CD4-positive, CD25-positive, alpha-beta regulatory T cell (primary cell): ENCODE data around the gene NAP1L1. TPM values are rescaled to one million over a fixed set of nuclear protein-coding genes. Genes with fewer than 3 reads are reported as not detected.

Experiments used
- ATAC-seq, 2 donors: fragments of 150-1000 bp; cut with Tn5 transposase; one replicate each; pipeline ENCODE4 v1.10.0; 2021; ENCODE audit warnings: low read depth in 2 of 2, moderate number of reproducible peaks in 2 of 2, moderate library complexity in 1 of 2
- DNase-seq, 3 donors: peaks; one replicate each; pipeline versions ENCODE4 v3.0.0 to v3.0.0-alpha.2; 2012 to 2022; ENCODE audit warnings: mixed read lengths in 1 of 3
- H3K27ac ChIP-seq: one replicate; pipeline ENCODE4 v1.7.0; 2013; ENCODE audit warnings: mild to moderate bottlenecking, low read length; ENCODE audit not compliant: insufficient read depth, poor library complexity, severe bottlenecking
- H3K27me3 ChIP-seq: one replicate; pipeline ENCODE4 v1.7.0; 2013; ENCODE audit warnings: low read length; ENCODE audit not compliant: control insufficient read depth, insufficient read depth
- H3K36me3 ChIP-seq: one replicate; pipeline ENCODE4 v1.7.0; 2013; ENCODE audit warnings: mild to moderate bottlenecking, low read length, moderate library complexity; ENCODE audit not compliant: control insufficient read depth, insufficient read depth
- H3K4me1 ChIP-seq: 2 replicates; pipeline ENCODE4 v1.7.0; 2013; ENCODE audit warnings: mild to moderate bottlenecking, low read length; ENCODE audit not compliant: insufficient read depth, control insufficient read depth, poor library complexity, severe bottlenecking
- H3K4me3 ChIP-seq: one replicate; pipeline ENCODE4 v1.7.0; 2013; ENCODE audit warnings: low read depth, mild to moderate bottlenecking, low read length, moderate library complexity
- H3K9me3 ChIP-seq, 2 experiments: 1 replicate in 1 of 2; 2 replicates in 1 of 2; pipeline ENCODE4 v1.7.0; 2013; ENCODE audit warnings: low read length in 2 of 2, mild to moderate bottlenecking in 1 of 2, moderate library complexity in 1 of 2; ENCODE audit not compliant: control insufficient read depth in 2 of 2
- H3K27ac Mint-ChIP-seq, 3 donors: one replicate each; pipeline ENCODE4 v1.8.0; 2020 to 2022; ENCODE audit warnings: mild to moderate bottlenecking in 3 of 3, mixed read lengths in 3 of 3, moderate library complexity in 2 of 3
- H3K27me3 Mint-ChIP-seq: one replicate; pipeline ENCODE4 v1.8.0; 2022; ENCODE audit warnings: mild to moderate bottlenecking, mixed read lengths
- H3K36me3 Mint-ChIP-seq: one replicate; pipeline ENCODE4 v1.8.0; 2020; ENCODE audit warnings: mixed read lengths
- H3K4me1 Mint-ChIP-seq, 4 donors: one replicate each; pipeline ENCODE4 v1.8.0; 2020 to 2022; ENCODE audit warnings: mixed read lengths in 4 of 4, mild to moderate bottlenecking in 1 of 4
- H3K4me3 Mint-ChIP-seq, 4 donors: one replicate each; pipeline ENCODE4 v1.8.0; 2020 to 2022; ENCODE audit warnings: mild to moderate bottlenecking in 4 of 4, mixed read lengths in 4 of 4, moderate library complexity in 3 of 4
- H3K9me3 Mint-ChIP-seq, 7 donors: one replicate each; pipeline ENCODE4 v1.8.0; 2020 to 2022; ENCODE audit warnings: mixed read lengths in 7 of 7, mild to moderate bottlenecking in 3 of 7, moderate library complexity in 2 of 7
- polyA plus RNA-seq, 4 donors: library from polyadenylated mRNA; unstranded; fragments of 300-500 nt; fragmentation: Illumina TruSeq; gene quantifications; one replicate each; pipeline ENCODE4 v1.2.3, GENCODE V29; 2021
- total RNA-seq: library from RNA; stranded (reverse); gene quantifications from one replicate; pipeline ENCODE4 v1.2.3, GENCODE V29; 2022

The NAP1L1 gene
- total and polyA plus RNA-seq, 5 donors from 2014 or later = 173 to 592 (median 215) TPM

DNA sequence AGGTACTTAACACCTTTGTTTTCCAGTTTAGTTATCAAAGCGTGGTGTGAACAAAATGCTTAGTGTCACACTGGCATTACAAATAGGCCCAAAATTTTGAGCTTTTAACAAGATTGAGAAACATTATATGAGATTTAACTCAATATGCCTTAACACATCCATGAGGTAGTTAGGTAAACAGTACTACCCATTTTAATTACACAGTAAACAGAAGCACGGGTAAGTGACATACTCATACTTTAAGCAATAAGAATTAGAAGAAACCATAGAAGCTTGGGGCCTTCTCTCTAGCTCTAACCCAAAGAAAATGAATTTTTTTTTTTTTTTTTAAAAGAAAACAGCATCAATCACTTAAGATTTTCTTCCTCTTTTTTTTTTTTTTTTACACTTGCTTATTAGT, 37.4 kb downstream of the NAP1L1 start:
- Mint-ChIP-seq H3K9me3 (peaks cover 0 to 2% (median 0%) of the 10 kb centered on the region in 7 donors), H3K27me3 (no peaks in the 10 kb centered on the region), H3K27ac (no peak overlapping the region), H3K4me1 (peaks cover 0 to 5% (median under 1%) of the 10 kb centered on the region in 4 donors), H3K36me3 (peaks cover 20% of the 10 kb centered on the region), H3K4me3 (no peak overlapping the region)
- DNase-seq (no peak), ATAC-seq (no peak)
- no peaks in the 10 kb centered on the region for H3K27me3 ChIP-seq
- H3K27ac ChIP-seq = no peak overlapping the region
- no peaks in the 10 kb centered on the region for H3K4me1 ChIP-seq
- H3K36me3 ChIP-seq = peaks cover 45% of the 10 kb centered on the region
- H3K9me3 ChIP-seq = no peaks in the 10 kb centered on the region
- H3K4me3 ChIP-seq = no peak overlapping the region

GRCh38 chr12:76043377-76043776, 41.1 kb downstream of the NAP1L1 start:
- no peaks in the 10 kb centered on the region for H3K27me3 ChIP-seq
- H3K27ac Mint-ChIP-seq = peak overlapping the region in 1 of 3 donors; percentile 21
- H3K9me3 Mint-ChIP-seq = peaks cover 0 to 2% (median 0%) of the 10 kb centered on the region in 7 donors
- H3K36me3 Mint-ChIP-seq = peaks cover 3% of the 10 kb centered on the region
- no peaks in the 10 kb centered on the region for H3K27me3 Mint-ChIP-seq
- no peaks in the 10 kb centered on the region for H3K4me1 ChIP-seq
- no peak overlapping the region for H3K4me3 Mint-ChIP-seq
- no peaks in the 10 kb centered on the region for H3K9me3 ChIP-seq
- no peak overlapping the region for H3K4me3 ChIP-seq
- H3K36me3 ChIP-seq = peaks cover 10% of the 10 kb centered on the region
- no peak for DNase-seq
- H3K4me1 Mint-ChIP-seq = no peaks in the 10 kb centered on the region
- no peak overlapping the region for H3K27ac ChIP-seq
- no peak for ATAC-seq

DNA sequence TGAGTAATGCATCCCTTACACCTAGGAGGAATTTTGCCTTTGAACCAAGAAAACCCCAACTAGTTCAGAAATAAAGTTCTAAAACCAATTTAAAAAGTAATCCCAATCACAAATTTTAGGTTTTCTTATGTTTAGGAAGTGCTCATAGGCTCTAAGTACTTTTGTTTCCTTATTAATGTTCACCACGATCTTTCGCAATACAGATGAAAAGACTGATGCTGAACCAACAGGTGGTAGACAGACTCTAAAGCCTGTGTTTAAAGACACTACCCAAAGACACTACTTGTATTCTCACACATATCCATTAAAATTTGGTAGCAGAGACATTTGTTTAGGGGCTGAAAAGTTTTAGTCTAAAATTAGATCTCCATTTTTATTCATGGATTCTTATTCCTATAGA, 42.3 kb downstream of the NAP1L1 start:
- Mint-ChIP-seq H3K4me1 (peaks cover 0 to 6% (median 4%) of the 10 kb centered on the region in 4 donors), H3K27ac (no peak overlapping the region), H3K4me3 (no peak overlapping the region), H3K27me3 (no peaks in the 10 kb centered on the region), H3K9me3 (peaks cover 0 to 2% (median 0%) of the 10 kb centered on the region in 7 donors), H3K36me3 (peaks cover 3% of the 10 kb centered on the region)
- no peak overlapping the region for H3K4me3 ChIP-seq
- H3K4me1 ChIP-seq = peaks cover 3% of the 10 kb centered on the region
- DNase-seq = no peak
- no peak overlapping the region for H3K27ac ChIP-seq
- H3K27me3 ChIP-seq = no peaks in the 10 kb centered on the region
- H3K9me3 ChIP-seq = no peaks in the 10 kb centered on the region
- no peak for ATAC-seq
- peaks cover 3% of the 10 kb centered on the region for H3K36me3 ChIP-seq

DNA sequence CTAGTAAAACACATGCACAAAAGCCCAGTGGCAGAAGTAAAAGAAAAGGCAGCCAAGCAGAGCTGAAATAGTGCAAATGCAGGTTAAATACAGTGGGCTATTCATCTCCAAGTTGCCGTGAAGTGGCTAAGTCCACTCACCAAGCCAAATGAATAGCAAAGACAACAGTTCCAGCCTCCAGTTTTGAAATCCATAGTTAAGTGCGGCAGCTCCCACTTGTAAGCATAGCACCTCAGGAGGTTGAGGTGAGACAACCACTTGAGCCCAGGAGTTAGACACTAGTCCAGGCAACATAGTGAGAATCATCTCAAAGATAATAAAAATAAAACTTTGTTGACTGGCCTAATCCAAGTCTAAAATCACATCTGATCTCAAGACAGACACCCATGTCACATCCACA, 43.1 kb downstream of the NAP1L1 start:
- Histone ChIP-seq H3K4me3 (no peak overlapping the region), H3K27me3 (no peaks in the 10 kb centered on the region), H3K36me3 (no peaks in the 10 kb centered on the region), H3K4me1 (peaks cover 6% of the 10 kb centered on the region), H3K9me3 (no peaks in the 10 kb centered on the region), H3K27ac (no peak overlapping the region)
- Mint-ChIP-seq H3K9me3 (peaks cover 0 to 2% (median 0%) of the 10 kb centered on the region in 7 donors), H3K27ac (no peak overlapping the region), H3K4me3 (no peak overlapping the region), H3K36me3 (peaks cover 3% of the 10 kb centered on the region), H3K27me3 (no peaks in the 10 kb centered on the region), H3K4me1 (peaks cover 0 to 7% (median 6%) of the 10 kb centered on the region in 4 donors)
- DNase-seq (no peak), ATAC-seq (no peak)

DNA sequence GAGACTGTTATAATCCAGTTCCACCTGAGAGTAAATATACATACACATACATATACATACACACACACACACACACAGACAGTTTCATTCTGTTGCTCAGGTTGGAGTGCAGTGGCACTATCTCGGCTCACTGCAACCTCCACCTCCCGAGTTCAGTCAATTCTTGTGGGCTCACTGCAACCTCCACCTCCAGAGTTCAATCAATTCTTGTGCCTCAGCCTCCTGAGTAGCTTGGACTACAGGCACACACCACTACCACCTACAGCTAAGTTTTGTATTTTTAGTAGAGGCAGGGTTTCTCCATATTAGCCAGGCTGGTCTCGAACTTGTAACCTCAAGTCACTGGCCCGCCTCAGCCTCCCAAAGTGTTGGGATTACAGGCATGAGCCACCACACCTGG, 44.0 kb downstream of the NAP1L1 start:
- peak overlapping the region in 2 of 3 donors; percentile 6 to 34 for H3K27ac Mint-ChIP-seq
- DNase-seq = no peak
- H3K27me3 Mint-ChIP-seq = no peaks in the 10 kb centered on the region
- peaks cover 6% of the 10 kb centered on the region for H3K4me1 ChIP-seq
- peaks cover 0 to 2% (median 0%) of the 10 kb centered on the region in 7 donors for H3K9me3 Mint-ChIP-seq
- H3K4me3 ChIP-seq = no peak overlapping the region
- no peak overlapping the region for H3K4me3 Mint-ChIP-seq
- H3K27ac ChIP-seq = no peak overlapping the region
- no peaks in the 10 kb centered on the region for H3K27me3 ChIP-seq
- H3K36me3 ChIP-seq = no peaks in the 10 kb centered on the region
- peaks cover 0 to 12% (median 6%) of the 10 kb centered on the region in 4 donors for H3K4me1 Mint-ChIP-seq
- ATAC-seq = no peak
- no peaks in the 10 kb centered on the region for H3K9me3 ChIP-seq
- H3K36me3 Mint-ChIP-seq = peaks cover 3% of the 10 kb centered on the region

GRCh38 chr12:76038176-76038575, 46.3 kb downstream of the NAP1L1 start:
- Mint-ChIP-seq H3K9me3 (no peaks in the 10 kb centered on the region), H3K36me3 (no peaks in the 10 kb centered on the region), H3K4me1 (peaks cover 4 to 14% (median 7%) of the 10 kb centered on the region in 4 donors), H3K4me3 (no peak overlapping the region), H3K27me3 (no peaks in the 10 kb centered on the region), H3K27ac (peak overlapping the region in 1 of 3 donors; percentile 60)
- ATAC-seq = no peak
- H3K36me3 ChIP-seq = no peaks in the 10 kb centered on the region
- no peaks in the 10 kb centered on the region for H3K27me3 ChIP-seq
- peaks cover 6% of the 10 kb centered on the region for H3K4me1 ChIP-seq
- no peak overlapping the region for H3K27ac ChIP-seq
- no peaks in the 10 kb centered on the region for H3K9me3 ChIP-seq
- no peak for DNase-seq
- H3K4me3 ChIP-seq = no peak overlapping the region

- peaks cover 9% of the 10 kb centered on the region for H3K4me1 ChIP-seq
- Mint-ChIP-seq H3K9me3 (no peaks in the 10 kb centered on the region), H3K36me3 (no peaks in the 10 kb centered on the region), H3K27ac (peak overlapping the region in 1 of 3 donors; percentile 33), H3K27me3 (no peaks in the 10 kb centered on the region), H3K4me3 (no peak overlapping the region), H3K4me1 (peaks cover 6 to 19% (median 12%) of the 10 kb centered on the region in 4 donors)
- no peak overlapping the region for H3K4me3 ChIP-seq
- ATAC-seq (peak; percentile 82 to 84), DNase-seq (peak in 2 of 3 donors; percentile 64 to 82)
- H3K9me3 ChIP-seq = no peaks in the 10 kb centered on the region
- no peaks in the 10 kb centered on the region for H3K27me3 ChIP-seq
- no peaks in the 10 kb centered on the region for H3K36me3 ChIP-seq
- no peak overlapping the region for H3K27ac ChIP-seq
These were observed 47.1 kb downstream of the NAP1L1 start for GRCh38 chr12:76037130-76038103.
